OCI-LY7 (cell line): ENCODE results near the gene GRID1. TPM values are rescaled to one million over a fixed set of nuclear protein-coding genes. Genes with fewer than 3 reads are reported as not detected.

Experiments used
- BruUV-seq: library from RNA; stranded (reverse); fragments of 400-500 nt; replicated peaks from 2 replicates; lab custom pipeline; 2021; lab: Mats Ljungman, UMichigan
- CTCF ChIA-PET: fragments of 300-600 bp; sonication (Branson Sonifier 250); formaldehyde crosslinking; loops from one replicate; lab custom pipeline; 2022; ENCODE audit warnings: antibody characterized with exemption; ENCODE audit not compliant: unreplicated experiment; lab: Charles Lee
- POLR2A ChIA-PET: fragments of 300-600 bp; sonication (Branson Sonifier 250); formaldehyde crosslinking; loops from one replicate; lab custom pipeline; 2022; ENCODE audit warnings: antibody characterized with exemption; lab: Charles Lee
- DNase-seq: peaks from one replicate; pipeline ENCODE4 v3.0.0-alpha.2; 2015; ENCODE audit warnings: low spot score
- H2AFZ ChIP-seq: fragments of 200-600 bp; sonication (generic), shearing (Covaris generic); 2 replicates; pipeline ENCODE4 v1.6.1; 2014; ENCODE audit warnings: mild to moderate bottlenecking, antibody characterized with exemption, low read length, moderate library complexity
- H3K27ac ChIP-seq: fragments of 200-600 bp; sonication (generic); 2 replicates; pipeline ENCODE4 v1.5.1; 2014; ENCODE audit warnings: mixed run types, low read depth, mild to moderate bottlenecking, moderate library complexity, low read length, inconsistent platforms; ENCODE audit not compliant: poor library complexity, severe bottlenecking
- H3K36me3 ChIP-seq: fragments of 200-600 bp; sonication (generic); 2 replicates; pipeline ENCODE4 v1.6.1; 2014; ENCODE audit warnings: mild to moderate bottlenecking, antibody characterized with exemption, low read length, moderate library complexity, mixed read lengths; ENCODE audit not compliant: insufficient read depth
- H3K4me1 ChIP-seq: fragments of 200-600 bp; sonication (generic); 2 replicates; pipeline ENCODE4 v1.5.1; 2014; ENCODE audit warnings: mild to moderate bottlenecking, low read length; ENCODE audit not compliant: insufficient read depth, poor library complexity, severe bottlenecking
- H3K4me2 ChIP-seq: fragments of 200-600 bp; sonication (generic); 2 replicates; pipeline ENCODE4 v1.6.1; 2014; ENCODE audit warnings: mild to moderate bottlenecking, low read length
- H3K4me3 ChIP-seq: fragments of 200-600 bp; sonication (generic); 2 replicates; pipeline ENCODE4 v1.5.1; 2014; ENCODE audit warnings: mild to moderate bottlenecking, low read depth, low read length; ENCODE audit not compliant: poor library complexity, severe bottlenecking
- H3K79me2 ChIP-seq: fragments of 200-600 bp; sonication (generic); 2 replicates; pipeline ENCODE4 v1.6.1; 2016; ENCODE audit warnings: low read depth, mild to moderate bottlenecking, low read length, moderate library complexity, mixed read lengths; ENCODE audit not compliant: insufficient read depth
- H3K9me2 ChIP-seq: fragments of 200-600 bp; sonication (generic); 2 replicates; pipeline ENCODE4 v1.6.1; 2016; ENCODE audit warnings: mild to moderate bottlenecking, low read length, mixed read lengths; ENCODE audit not compliant: insufficient read depth
- H3K9me3 ChIP-seq: fragments of 200-600 bp; sonication (generic); 2 replicates; pipeline ENCODE4 v1.6.1; 2014; ENCODE audit warnings: mild to moderate bottlenecking, mixed run types, low read length, mixed read lengths
- H4K20me1 ChIP-seq: fragments of 200-600 bp; sonication (generic); 2 replicates; pipeline ENCODE4 v1.6.1; 2014; ENCODE audit warnings: mild to moderate bottlenecking, antibody characterized with exemption, low read length, moderate library complexity, mixed read lengths; ENCODE audit not compliant: insufficient read depth
- CTCF ChIP-seq: fragments of 200-600 bp; sonication (generic); conservative IDR thresholded peaks from 2 replicates; pipeline ENCODE4 v1.5.1; 2014; ENCODE audit warnings: mild to moderate bottlenecking, antibody characterized with exemption, low read length, moderate library complexity, mixed read lengths
- EZH2phosphoT487 ChIP-seq: fragments of 200-600 bp; sonication (generic); IDR thresholded peaks from 2 replicates; pipeline ENCODE4 v1.6.1; 2018; ENCODE audit warnings: low read depth, borderline replicate concordance, mild to moderate bottlenecking, mixed run types, antibody characterized with exemption, low read length, moderate library complexity, mixed read lengths
- intact Hi-C: fragments of 100-400 bp; cut with micrococcal nuclease; formaldehyde crosslinking; loops from one replicate; pipeline ENCODE4 v1.10.0; 2022; ENCODE audit not compliant: unreplicated experiment
- total RNA-seq, 2 experiments: library from RNA; depleted of rRNA in 1 of 2; stranded (reverse); fragments of >200 nt in 1 of 2; shearing (Covaris generic) in 1 of 2; gene quantifications; 2 replicates each; pipeline ENCODE4 v1.2.3, GENCODE V29; 2014 to 2022

Gene GRID1
- total RNA-seq, 2 experiments from 2014 or later, result 1.6 to 3.7 TPM

- POLR2A ChIA-PET, result no interaction called here
- Histone ChIP-seq H2AFZ (no peak overlapping the region), H3K4me2 (no peak overlapping the region), H3K27ac (no peak overlapping the region), H3K79me2 (no peaks in the 10 kb centered on the region), H3K36me3 (no peaks in the 10 kb centered on the region), H3K9me3 (no peaks in the 10 kb centered on the region), H3K9me2 (no peaks in the 10 kb centered on the region), H3K4me1 (no peaks in the 10 kb centered on the region), H4K20me1 (no peaks in the 10 kb centered on the region), H3K4me3 (no peak overlapping the region)
- CTCF ChIA-PET, result interaction anchor here (0.7 kb wide), 1 partner anchor 16 kb away, joined by 5 read pairs; no protein-coding TSS in a partner anchor
- intact Hi-C loops, result no loop called here
- BruUV-seq, result no TSS peak
- TF ChIP-seq CTCF (no peak), EZH2phosphoT487 (no peak)
- DNase-seq, result no peak
These were observed 280.2 kb downstream of the GRID1 start for GRCh38 chr10:86086418-86086817.

GRCh38 chr10:86085686-86086085 is 280.9 kb downstream of the GRID1 start:
- Histone ChIP-seq H3K4me1 (no peaks in the 10 kb centered on the region), H3K4me3 (no peak overlapping the region), H3K36me3 (no peaks in the 10 kb centered on the region), H3K4me2 (no peak overlapping the region), H2AFZ (no peak overlapping the region), H3K79me2 (no peaks in the 10 kb centered on the region), H3K9me3 (no peaks in the 10 kb centered on the region), H3K27ac (no peak overlapping the region), H4K20me1 (no peaks in the 10 kb centered on the region), H3K9me2 (no peaks in the 10 kb centered on the region)
- TF ChIP-seq CTCF (no peak), EZH2phosphoT487 (no peak)
- DNase-seq, result no peak
- POLR2A ChIA-PET, result no interaction called here
- intact Hi-C loops, result no loop called here
- CTCF ChIA-PET, result no interaction called here
- BruUV-seq, result no TSS peak

- ChIA-PET CTCF (no interaction called here), POLR2A (no interaction called here)
- H3K27ac ChIP-seq, result no peak overlapping the region
- H3K9me2 ChIP-seq, result no peaks in the 10 kb centered on the region
- H3K79me2 ChIP-seq, result no peaks in the 10 kb centered on the region
- TF ChIP-seq EZH2phosphoT487, result no peak
- no peak for TF ChIP-seq CTCF
- no peaks in the 10 kb centered on the region for H3K36me3 ChIP-seq
- no peak overlapping the region for H2AFZ ChIP-seq
- no TSS peak for BruUV-seq
- intact Hi-C loops, result no loop called here
- no peak for DNase-seq
- H3K4me1 ChIP-seq, result no peaks in the 10 kb centered on the region
- no peak overlapping the region for H3K4me3 ChIP-seq
- H4K20me1 ChIP-seq, result no peaks in the 10 kb centered on the region
- H3K9me3 ChIP-seq, result no peaks in the 10 kb centered on the region
- no peak overlapping the region for H3K4me2 ChIP-seq
These were observed 281.5 kb downstream of the GRID1 start for GRCh38 chr10:86085136-86085535.
